GM12874 (cell line): ENCODE measurements around the gene TRIOBP.

Experiments
- TF ChIP-seq, protein P1 (sequence below): IDR thresholded peaks from 2 replicates; pipeline ENCODE4 v1.5.1; 2011; ENCODE audit warnings: low read depth, mild to moderate bottlenecking, control low read depth, low read length, moderate library complexity; ENCODE audit not compliant: insufficient read depth

TRIOBP gene

DNA sequence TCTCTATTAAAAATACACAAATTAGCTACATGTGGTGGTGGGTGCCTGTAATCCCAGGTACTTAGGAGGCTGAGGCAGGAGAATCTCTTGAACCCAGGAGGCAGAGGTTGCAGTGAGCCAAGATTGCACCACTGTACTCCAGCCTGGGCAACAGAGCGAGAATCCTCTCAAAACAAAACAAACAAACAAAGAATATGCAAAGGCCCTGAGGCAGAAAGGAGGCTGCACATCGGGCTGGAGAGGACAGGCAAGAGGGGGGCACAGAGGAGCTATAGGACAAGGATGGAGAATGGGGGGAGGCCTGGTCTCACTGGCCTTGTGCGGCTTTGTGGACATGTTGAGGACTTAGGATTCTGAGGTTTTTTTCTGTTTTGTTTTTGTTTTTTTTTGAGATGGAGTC lies 8.4 kb downstream of the TRIOBP start:
- TF ChIP-seq, protein P1, sequence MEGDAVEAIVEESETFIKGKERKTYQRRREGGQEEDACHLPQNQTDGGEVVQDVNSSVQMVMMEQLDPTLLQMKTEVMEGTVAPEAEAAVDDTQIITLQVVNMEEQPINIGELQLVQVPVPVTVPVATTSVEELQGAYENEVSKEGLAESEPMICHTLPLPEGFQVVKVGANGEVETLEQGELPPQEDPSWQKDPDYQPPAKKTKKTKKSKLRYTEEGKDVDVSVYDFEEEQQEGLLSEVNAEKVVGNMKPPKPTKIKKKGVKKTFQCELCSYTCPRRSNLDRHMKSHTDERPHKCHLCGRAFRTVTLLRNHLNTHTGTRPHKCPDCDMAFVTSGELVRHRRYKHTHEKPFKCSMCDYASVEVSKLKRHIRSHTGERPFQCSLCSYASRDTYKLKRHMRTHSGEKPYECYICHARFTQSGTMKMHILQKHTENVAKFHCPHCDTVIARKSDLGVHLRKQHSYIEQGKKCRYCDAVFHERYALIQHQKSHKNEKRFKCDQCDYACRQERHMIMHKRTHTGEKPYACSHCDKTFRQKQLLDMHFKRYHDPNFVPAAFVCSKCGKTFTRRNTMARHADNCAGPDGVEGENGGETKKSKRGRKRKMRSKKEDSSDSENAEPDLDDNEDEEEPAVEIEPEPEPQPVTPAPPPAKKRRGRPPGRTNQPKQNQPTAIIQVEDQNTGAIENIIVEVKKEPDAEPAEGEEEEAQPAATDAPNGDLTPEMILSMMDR: no peak

DNA sequence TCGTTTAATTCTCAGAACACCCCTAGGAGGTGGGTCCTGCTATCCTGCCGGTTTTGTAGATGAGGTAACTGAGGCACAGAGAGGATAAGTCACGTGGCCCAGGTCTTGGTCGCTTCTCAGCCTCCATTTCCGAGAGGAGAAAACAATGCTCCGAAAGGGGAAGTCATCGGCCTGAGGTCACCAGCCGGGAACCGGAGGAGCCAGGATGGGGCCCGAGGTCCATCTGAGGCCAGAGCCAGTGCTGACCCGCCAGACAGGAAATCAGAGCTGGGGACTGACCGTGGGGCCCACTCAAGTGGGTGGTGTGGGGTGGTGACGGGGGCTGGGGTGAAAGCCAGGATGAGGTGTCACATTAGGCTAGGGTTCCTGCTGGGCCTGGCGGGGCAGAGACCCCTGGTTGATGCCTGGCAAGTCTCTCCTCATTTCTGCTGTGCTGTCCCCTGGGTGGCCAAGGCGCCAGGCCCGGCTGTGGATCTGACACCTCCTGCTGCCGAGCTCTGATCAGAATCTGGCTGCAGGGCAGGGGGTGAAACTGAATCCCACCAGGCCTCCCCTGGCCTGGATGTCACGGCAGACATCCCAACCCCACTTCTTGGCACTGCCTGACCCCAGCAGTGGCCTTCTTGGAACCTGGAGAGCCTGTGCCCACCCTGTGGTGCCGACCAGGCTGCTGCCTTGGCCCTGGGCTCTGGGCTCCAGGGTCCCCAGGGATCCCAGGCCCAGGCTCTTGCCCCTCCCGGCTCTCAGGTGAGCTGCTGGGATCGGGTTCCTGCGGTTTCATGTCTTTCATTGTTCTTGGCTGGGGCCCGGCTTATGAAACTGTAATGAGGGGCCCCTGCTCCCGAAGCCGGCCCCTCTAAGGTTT lies 12.0 kb downstream of the TRIOBP start:
- TF ChIP-seq, protein P1: no peak

DNA sequence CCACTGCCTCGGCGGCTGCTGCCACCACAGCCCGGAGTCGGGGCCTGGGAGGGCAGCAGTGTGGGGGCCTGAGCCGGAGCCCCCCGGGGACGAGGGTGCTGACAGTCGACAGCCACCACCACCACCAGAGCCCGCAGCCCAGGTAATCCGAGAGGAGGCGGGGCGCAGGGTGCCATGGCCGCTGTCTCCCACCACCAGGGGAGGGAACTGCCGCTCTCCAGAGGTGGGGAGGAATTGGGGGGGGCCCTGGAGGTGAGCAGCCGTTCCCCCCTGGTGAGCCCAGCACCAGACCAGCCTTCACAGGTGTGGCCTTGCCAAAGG lies 12.6 kb downstream of the TRIOBP start:
- TF ChIP-seq, protein P1: no peak

DNA sequence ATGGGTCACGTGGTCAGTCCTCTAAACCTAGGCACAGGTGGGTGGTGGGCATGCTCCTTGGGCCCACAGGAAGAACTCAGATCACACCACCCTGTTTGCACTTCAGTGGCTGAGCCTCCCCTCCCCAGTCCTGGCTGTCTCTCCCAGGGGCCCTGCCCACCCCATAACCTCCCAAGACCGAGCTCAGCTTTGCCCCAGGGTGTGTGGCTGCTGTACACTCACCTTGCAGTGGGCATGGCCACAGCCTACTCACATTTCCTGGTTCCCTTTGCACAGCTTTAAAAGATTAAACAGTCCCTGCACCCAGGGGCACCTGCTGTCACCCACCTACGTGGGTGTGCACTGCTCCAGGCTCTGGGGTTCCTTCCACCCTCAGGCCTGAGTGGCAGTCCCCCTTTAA lies 13.8 kb downstream of the TRIOBP start:
- TF ChIP-seq, protein P1: no peak

DNA sequence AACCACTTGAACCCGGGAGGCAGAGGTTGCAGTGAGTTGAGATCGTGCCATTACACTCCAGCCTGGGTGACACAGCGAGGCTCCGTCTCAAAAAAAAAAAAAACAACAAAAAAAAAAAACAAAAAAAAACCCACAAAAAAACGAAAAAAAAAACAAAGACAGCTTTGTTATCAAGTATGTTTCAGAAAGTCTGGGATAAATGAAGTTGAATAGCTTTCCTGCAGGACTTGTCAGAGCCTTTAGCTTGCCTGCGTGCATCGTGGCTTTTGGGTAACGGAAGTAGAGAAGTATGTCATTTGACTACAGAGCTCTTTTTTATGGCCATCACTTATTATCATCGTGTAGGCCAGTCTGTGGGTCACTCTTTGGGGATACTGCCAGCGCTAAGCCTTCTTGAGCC lies 14.6 kb downstream of the TRIOBP start:
- TF ChIP-seq, protein P1: no peak

DNA sequence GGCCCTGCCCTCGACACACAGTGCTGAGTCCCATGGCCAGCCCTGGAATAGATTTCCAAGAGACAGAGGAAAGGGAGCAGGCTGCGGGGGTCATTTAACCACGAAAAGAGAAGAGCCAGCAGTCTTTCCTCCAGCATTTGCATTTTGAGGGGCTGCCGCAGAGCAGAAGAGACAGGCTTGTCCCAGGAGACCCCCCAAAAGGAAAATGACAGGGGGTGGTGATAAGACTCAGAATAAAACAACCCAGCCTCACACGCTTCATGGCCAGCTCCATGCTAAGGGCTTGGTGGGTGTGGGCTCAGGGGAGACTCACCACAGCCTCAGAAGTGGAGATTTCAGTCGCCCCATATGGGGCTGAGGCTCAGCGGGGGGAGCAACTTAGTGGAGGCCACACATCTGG lies 16.9 kb downstream of the TRIOBP start:
- TF ChIP-seq, protein P1: no peak

DNA sequence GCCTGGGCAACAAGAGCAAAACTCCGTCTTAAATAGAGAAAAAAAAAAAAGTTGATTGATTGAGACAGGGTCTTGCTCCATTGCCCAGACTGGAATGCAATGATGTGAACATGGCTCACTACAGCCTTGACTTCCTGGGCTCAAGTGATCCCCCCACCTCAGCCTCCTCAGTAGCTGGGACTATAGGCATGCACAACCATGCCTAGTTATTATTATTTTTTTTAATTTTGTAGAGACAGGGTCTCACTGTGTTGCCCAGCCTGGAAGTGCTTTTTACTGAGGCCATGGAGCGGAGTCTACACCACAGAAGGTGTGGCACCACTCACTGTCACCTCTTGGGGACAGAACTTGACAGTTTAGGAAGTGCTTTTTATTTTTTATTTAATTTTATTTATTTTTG lies 17.8 kb downstream of the TRIOBP start:
- TF ChIP-seq, protein P1: no peak
